ENCODE data around the gene OBSL1. TPM values are rescaled to one million over a fixed set of nuclear protein-coding genes. Genes with fewer than 3 reads are reported as not detected.

Gene OBSL1
- total and polyA plus RNA-seq, 7 donors = 10.3 to 134 (median 38.7) TPM

- intact Hi-C loops (cut with DNase I) = no loop called here
- ATAC-seq (peak in 3 of 4 donors; percentile 1 to 3 (median 1)), DNase-seq (no peak)
- Histone ChIP-seq H3K9me3 (no peaks in the 10 kb centered on the region), H3K36me3 (ENCODE audit: insufficient read depth in 1 of 2, low read depth in 1 of 2) (peaks cover 0 to 15% of the 10 kb centered on the region in 2 donors), H3K4me3 (peak overlapping the region; percentile 72), H3K27me3 (ENCODE audit: insufficient read depth in 3 of 3, low read length in 2 of 3) (no peaks in the 10 kb centered on the region), H3K4me1 (peaks cover 10% of the 10 kb centered on the region), H3K27ac (no peak overlapping the region)
- no peak for TF ChIP-seq CTCF (IDR thresholded peaks at IDR 0.05)
- WGBS, 3 donors = 26 to 34% (median 29%) methylated on average over 52 to 54 of the region's 54 CpGs
Observed at GRCh38 chr2:219551441-219552381, 19.6 kb downstream of the OBSL1 start.

GRCh38 chr2:219549619-219550018, 21.7 kb downstream of the OBSL1 start:
- 86 to 89% (median 89%) methylated on average over 9 of the region's 9 CpGs for WGBS, 3 donors
- no peaks in the 10 kb centered on the region for H3K36me3 ChIP-seq (ENCODE audit: insufficient read depth in 1 of 2, low read depth in 1 of 2)

GRCh38 chr2:219548990-219549389, 22.3 kb downstream of the OBSL1 start:
- H3K9me3 ChIP-seq = no peaks in the 10 kb centered on the region
- no peak overlapping the region for H3K4me3 ChIP-seq
- DNase-seq (no peak), ATAC-seq (no peak)
- no peaks in the 10 kb centered on the region for H3K36me3 ChIP-seq (ENCODE audit: insufficient read depth in 1 of 2, low read depth in 1 of 2)
- peaks cover 18% of the 10 kb centered on the region for H3K4me1 ChIP-seq
- intact Hi-C loops (cut with DNase I) = loop anchor here in 1 of 2 donors (10.0 kb wide), 1 partner anchor 374 kb away; the partner anchor contains the start of genes CNPPD1, RETREG2 and SLC23A3
- no peaks in the 10 kb centered on the region for H3K27me3 ChIP-seq (ENCODE audit: insufficient read depth in 3 of 3, low read length in 2 of 3)
- WGBS, 3 donors = 90 to 94% (median 93%) methylated on average over 18 of the region's 18 CpGs
- no peak overlapping the region for H3K27ac ChIP-seq
- TF ChIP-seq CTCF (IDR thresholded peaks at IDR 0.05) = no peak

More at GRCh38 chr2:219549619-219550018, 21.7 kb downstream of the OBSL1 start:
- Histone ChIP-seq H3K27me3 (ENCODE audit: insufficient read depth in 3 of 3, low read length in 2 of 3) (no peaks in the 10 kb centered on the region), H3K9me3 (no peaks in the 10 kb centered on the region), H3K4me1 (peaks cover 12% of the 10 kb centered on the region), H3K4me3 (no peak overlapping the region), H3K27ac (no peak overlapping the region)
- ATAC-seq (no peak), DNase-seq (no peak)
- intact Hi-C loops (cut with DNase I) = loop anchor here in 1 of 2 donors (10.0 kb wide), 1 partner anchor 375 kb away; the partner anchor contains the start of genes CNPPD1, RETREG2 and SLC23A3
- TF ChIP-seq CTCF (IDR thresholded peaks at IDR 0.05) = no peak

- intact Hi-C loops (cut with DNase I) = loop anchor here in 1 of 2 donors (10.0 kb wide), 1 partner anchor 373 kb away; the partner anchor contains the start of genes CNPPD1, RETREG2 and SLC23A3
Observed at GRCh38 chr2:219547621-219548020, 23.7 kb downstream of the OBSL1 start.

More at GRCh38 chr2:219547621-219548020, 23.7 kb downstream of the OBSL1 start:
- no peak overlapping the region for H3K4me3 ChIP-seq
- H3K27me3 ChIP-seq (ENCODE audit: insufficient read depth in 3 of 3, low read length in 2 of 3) = no peaks in the 10 kb centered on the region
- 91 to 98% (median 95%) methylated on average over 21 to 26 of the region's 26 CpGs for WGBS, 3 donors
- peaks cover 16% of the 10 kb centered on the region for H3K4me1 ChIP-seq
- no peak overlapping the region for H3K27ac ChIP-seq
- ATAC-seq = no peak
- no peak for TF ChIP-seq CTCF (IDR thresholded peaks at IDR 0.05)
- no peaks in the 10 kb centered on the region for H3K9me3 ChIP-seq
- DNase-seq = no peak
- no peaks in the 10 kb centered on the region for H3K36me3 ChIP-seq (ENCODE audit: insufficient read depth in 1 of 2, low read depth in 1 of 2)

Data from psoas muscle (tissue), 8 donors.